Vagina (tissue), 2 donors: ENCODE measurements around the gene PLEKHG7.

Experiments used
- POLR2A ChIP-seq, 2 donors: fragments of 450-650 bp; IDR thresholded peaks; one replicate each; pipeline ENCODE4 v1.6.1; 2017; ENCODE audit warnings: antibody characterized with exemption in 2 of 2, mild to moderate bottlenecking in 2 of 2, moderate library complexity in 2 of 2
- POLR2AphosphoS5 ChIP-seq, 2 donors: sonication (generic); formaldehyde crosslinking; IDR thresholded peaks; one replicate each; pipeline ENCODE4 v1.9.0; 2017; ENCODE audit warnings: antibody characterized with exemption in 2 of 2, mild to moderate bottlenecking in 2 of 2, low read depth in 1 of 2; ENCODE audit not compliant: insufficient read depth in 1 of 2
- TF ChIP-seq, protein P1 (sequence below), 3 experiments: fragments of 450-650 bp in 2 of 3; fragments of 200-600 bp in 1 of 3; sonication (generic) in 1 of 3; IDR thresholded peaks; one replicate each; pipeline ENCODE4 v1.5.1; 2017 to 2019; ENCODE audit warnings: antibody characterized with exemption in 3 of 3, mild to moderate bottlenecking in 2 of 3, moderate library complexity in 2 of 3

DNA sequence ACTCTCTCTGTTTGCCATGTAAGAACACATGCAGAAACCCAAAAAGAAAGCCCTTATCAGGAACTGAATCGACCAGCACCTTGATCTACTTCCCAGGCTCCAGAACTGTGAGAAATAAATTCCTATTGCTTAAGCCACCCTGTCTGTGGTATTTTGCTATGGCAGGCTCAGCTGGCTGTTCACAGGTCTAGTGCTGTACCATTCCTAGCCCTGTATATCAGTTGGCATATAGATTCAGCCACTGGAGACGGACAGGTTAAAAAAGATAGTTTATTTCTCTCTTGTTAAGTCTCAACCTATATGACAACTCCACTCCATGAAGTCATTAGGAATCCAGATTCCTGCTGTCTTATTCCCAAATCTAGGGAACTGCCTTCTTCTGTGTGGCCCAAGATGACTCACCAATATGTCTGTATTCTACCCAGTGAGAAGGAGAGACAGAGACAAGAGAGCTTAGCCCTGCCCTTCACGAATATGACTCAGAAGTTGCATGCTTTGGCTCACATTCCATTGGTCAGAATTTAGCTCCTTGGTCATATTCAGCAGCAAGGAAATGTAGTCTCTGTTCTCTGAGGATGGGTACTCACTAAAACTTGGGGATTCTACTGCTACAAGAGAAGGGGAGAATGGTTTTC is 57.0 kb downstream of the PLEKHG7 start:
- TF ChIP-seq, protein P1, sequence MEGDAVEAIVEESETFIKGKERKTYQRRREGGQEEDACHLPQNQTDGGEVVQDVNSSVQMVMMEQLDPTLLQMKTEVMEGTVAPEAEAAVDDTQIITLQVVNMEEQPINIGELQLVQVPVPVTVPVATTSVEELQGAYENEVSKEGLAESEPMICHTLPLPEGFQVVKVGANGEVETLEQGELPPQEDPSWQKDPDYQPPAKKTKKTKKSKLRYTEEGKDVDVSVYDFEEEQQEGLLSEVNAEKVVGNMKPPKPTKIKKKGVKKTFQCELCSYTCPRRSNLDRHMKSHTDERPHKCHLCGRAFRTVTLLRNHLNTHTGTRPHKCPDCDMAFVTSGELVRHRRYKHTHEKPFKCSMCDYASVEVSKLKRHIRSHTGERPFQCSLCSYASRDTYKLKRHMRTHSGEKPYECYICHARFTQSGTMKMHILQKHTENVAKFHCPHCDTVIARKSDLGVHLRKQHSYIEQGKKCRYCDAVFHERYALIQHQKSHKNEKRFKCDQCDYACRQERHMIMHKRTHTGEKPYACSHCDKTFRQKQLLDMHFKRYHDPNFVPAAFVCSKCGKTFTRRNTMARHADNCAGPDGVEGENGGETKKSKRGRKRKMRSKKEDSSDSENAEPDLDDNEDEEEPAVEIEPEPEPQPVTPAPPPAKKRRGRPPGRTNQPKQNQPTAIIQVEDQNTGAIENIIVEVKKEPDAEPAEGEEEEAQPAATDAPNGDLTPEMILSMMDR (IDR thresholded peaks at IDR 0.05) = no peak
- TF ChIP-seq POLR2A (IDR thresholded peaks at IDR 0.05) (no peak), POLR2AphosphoS5 (IDR thresholded peaks at IDR 0.05; ENCODE audit: insufficient read depth in 1 of 2, low read depth in 1 of 2) (no peak)
